LNCaP clone FGC (cell line): ENCODE data around the gene APOL1.
A peak's percentile ranks its signal among the peaks of the same experiment; 100 is the strongest.

Experiments
- DNase-seq: peaks from one replicate; pipeline ENCODE4 v3.0.0-alpha.2; 2011; ENCODE audit warnings: low read depth
- H3K4me3 ChIP-seq: 2 replicates; pipeline ENCODE4 v1.5.1; 2011; ENCODE audit warnings: mild to moderate bottlenecking, low read depth, low read length, control low read depth
- TF ChIP-seq, protein P1 (sequence below): IDR thresholded peaks from 2 replicates; pipeline ENCODE4 v1.5.1; 2012; ENCODE audit warnings: mild to moderate bottlenecking; ENCODE audit not compliant: control insufficient read depth, insufficient read depth; ENCODE audit errors: extremely low read depth

APOL1 gene

DNA sequence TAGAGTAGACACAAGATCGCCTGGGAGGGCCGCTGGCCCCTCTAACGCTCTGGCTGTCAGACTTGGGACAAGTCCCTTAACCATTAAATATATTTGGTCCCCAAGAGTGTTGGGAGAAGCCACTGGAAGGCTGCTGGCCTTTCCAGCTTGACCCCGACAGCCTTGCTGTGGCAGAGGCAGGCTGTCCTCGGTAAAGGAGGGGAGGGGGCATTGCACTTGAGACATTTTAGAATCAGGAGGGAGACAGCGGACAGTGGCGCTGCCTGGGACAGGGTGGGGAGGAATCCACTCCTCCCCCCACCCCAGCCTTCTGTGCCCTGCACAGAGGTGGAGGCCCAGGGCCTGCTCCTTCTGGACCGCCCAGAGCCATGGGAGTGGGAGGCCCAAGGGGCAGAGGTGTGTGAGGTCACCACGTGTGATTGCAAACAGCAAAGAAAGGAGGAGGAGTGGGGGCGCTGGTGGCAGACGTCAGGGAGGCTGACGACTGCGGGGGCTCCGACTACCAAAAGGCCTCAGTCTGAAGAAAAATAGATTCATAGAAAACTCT lies 28.9 kb downstream of the APOL1 start:
- TF ChIP-seq, protein P1, sequence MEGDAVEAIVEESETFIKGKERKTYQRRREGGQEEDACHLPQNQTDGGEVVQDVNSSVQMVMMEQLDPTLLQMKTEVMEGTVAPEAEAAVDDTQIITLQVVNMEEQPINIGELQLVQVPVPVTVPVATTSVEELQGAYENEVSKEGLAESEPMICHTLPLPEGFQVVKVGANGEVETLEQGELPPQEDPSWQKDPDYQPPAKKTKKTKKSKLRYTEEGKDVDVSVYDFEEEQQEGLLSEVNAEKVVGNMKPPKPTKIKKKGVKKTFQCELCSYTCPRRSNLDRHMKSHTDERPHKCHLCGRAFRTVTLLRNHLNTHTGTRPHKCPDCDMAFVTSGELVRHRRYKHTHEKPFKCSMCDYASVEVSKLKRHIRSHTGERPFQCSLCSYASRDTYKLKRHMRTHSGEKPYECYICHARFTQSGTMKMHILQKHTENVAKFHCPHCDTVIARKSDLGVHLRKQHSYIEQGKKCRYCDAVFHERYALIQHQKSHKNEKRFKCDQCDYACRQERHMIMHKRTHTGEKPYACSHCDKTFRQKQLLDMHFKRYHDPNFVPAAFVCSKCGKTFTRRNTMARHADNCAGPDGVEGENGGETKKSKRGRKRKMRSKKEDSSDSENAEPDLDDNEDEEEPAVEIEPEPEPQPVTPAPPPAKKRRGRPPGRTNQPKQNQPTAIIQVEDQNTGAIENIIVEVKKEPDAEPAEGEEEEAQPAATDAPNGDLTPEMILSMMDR: no peak
- H3K4me3 ChIP-seq: no peak overlapping the region
- DNase-seq: no peak

DNA sequence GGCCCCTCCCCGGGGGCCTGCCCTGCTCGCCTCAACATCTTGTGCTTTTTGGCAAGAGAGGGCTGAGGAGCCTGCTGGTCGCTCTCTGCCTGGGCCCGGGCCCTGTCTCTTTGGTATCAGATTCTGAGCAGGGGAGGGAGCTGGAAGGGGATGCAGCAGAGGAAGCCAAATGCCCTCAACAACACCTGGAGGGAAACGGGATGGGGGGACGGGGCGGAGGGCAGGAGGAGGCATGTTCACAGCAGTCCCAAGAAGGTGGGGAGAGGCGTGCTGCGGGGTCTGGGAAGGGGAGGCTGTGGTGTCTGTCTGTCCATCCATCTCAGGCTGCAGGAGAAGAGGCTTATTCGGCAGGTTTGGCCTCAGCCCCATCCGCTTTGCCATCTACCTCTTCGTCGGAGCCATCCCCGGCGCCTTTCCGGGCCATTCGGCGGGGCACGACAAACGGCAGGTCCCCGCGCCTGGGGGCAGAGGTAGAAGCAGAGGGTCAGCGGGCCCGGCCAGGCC lies 29.4 kb downstream of the APOL1 start:
- TF ChIP-seq, protein P1: no peak
- DNase-seq: no peak

DNA sequence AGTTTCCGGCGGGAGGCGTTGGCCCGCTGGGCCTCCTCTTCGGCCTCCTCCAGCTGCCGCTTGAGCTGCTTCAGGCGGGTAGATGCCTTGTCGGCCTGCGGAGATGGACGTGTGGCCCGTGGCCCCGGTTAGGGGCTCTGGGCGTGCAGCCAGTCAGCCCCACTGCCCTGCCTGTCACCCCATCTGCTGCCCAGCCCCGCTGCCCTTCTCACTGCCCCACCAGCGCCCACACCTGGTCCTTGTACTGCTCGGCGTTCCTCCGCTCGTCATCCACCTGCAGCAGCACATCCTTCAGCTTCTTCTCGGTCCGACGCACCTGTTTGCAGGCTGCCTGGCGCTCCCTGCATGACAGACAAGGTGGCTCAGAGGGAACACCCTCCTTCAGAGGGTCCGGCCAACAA lies 31.2 kb downstream of the APOL1 start:
- H3K4me3 ChIP-seq: no peak overlapping the region
- TF ChIP-seq, protein P1: no peak
- no peak for DNase-seq

More for the DNA sequence above, 29.4 kb downstream of the APOL1 start:
- H3K4me3 ChIP-seq: no peak overlapping the region

DNA sequence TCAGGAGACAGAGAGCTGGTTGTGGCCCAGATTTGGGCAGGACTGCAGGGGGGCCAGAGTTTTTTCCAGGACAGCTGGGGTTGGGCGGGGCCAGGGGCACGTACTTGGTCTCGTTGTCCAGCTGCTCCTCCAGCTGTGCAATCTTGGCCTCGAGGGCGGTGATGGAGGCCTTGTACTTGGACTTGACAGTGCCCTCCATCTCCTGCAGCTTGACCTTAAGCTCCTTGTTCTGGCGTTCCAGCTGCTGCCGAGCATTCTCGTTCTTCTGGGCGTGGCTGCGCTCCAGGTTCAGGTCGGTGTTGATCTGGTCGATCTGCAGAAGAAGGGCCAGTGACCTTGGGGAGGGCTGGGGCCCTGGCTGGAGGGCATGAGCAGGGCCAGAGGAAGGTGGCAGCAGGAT lies 32.1 kb downstream of the APOL1 start:
- H3K4me3 ChIP-seq: no peak overlapping the region
- no peak for DNase-seq
- TF ChIP-seq, protein P1: no peak

DNA sequence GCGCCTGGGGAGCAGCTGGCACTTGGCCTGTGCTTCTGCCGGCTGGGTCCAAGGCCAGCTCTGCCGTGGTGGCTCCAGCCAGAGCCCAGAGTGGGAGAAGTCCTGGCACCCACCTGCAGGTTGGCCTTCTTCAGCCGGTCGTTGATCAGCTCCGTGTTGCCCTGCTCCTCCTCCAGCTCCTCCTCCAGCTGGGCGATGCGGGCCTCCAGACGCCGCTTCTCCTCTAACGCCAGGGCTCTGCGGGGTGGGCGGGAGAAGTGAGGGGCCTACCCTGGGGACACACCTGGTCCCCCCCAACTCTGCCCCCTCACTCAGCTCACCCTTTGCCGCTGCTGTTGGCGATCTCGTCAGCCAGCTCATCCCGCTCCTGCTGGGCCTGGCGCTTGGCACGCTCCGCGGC lies 32.6 kb downstream of the APOL1 start:
- TF ChIP-seq, protein P1: no peak
- DNase-seq: no peak
- H3K4me3 ChIP-seq: no peak overlapping the region

DNA sequence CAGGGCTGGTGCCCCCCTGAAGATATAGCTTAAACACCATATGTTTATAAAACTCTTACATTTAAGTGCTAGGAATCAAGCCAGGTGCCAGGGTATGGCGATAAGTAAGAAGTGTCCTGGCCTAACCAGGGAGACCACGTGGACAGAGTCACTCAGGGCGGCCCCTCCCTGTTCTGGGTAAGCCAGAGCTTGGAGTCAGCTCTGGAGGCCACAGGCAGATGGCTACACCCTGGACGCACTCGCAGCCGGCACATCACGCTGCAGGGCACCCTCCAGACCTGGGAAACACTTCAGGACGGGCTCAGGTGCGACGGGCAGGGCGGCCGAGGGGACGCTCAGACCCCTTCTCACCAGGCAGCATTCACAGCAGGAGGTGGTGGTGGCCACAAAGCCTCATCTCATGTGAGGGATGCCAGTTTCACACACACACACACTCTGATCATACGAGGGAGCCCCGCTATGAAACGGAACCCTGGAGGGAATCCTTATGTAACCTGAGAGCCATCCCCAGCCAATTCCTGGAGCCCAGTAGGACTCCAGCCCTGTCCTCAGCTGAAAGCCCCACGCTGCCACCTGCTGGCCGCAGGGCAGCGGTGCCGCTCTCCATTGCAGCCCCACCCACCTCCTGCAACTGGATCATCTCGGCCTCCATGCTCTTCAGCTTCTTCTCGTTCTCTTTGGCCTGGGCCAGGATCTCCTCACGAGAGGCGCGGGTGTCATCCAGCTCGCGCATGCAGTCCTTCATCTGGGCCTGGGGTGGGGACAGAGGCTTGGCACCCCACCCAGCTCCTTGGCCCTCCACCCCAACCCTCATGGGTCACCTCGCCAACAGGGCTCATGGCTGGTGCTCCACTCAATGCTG lies 33.4 kb downstream of the APOL1 start:
- TF ChIP-seq, protein P1: peak; percentile 88
- no peak overlapping the region for H3K4me3 ChIP-seq
- DNase-seq: no peak
